Mononuclear cell (primary cell): ENCODE results near the gene SIRT6. TPM values are rescaled to one million over a fixed set of nuclear protein-coding genes. Genes with fewer than 3 reads are reported as not detected.

Source experiments
- H3K27me3 ChIP-seq: 2 replicates; pipeline ENCODE4 v1.6.0; 2011; ENCODE audit warnings: low read length, control low read depth; ENCODE audit not compliant: insufficient read depth
- H3K4me1 ChIP-seq: 2 replicates; pipeline ENCODE4 v1.5.1; 2011; ENCODE audit warnings: mild to moderate bottlenecking, low read length, control low read depth; ENCODE audit not compliant: insufficient read depth
- H3K4me3 ChIP-seq: 2 replicates; pipeline ENCODE4 v1.5.1; 2011; ENCODE audit warnings: mild to moderate bottlenecking, low read length, moderate library complexity
- H3K9me3 ChIP-seq: 2 replicates; pipeline ENCODE4 v1.5.1; 2011; ENCODE audit warnings: low read depth, mild to moderate bottlenecking, control low read depth, low read length
- total RNA-seq: library from RNA; depleted of rRNA; stranded (reverse); fragments of >200 nt; gene quantifications from one replicate; pipeline ENCODE4 v1.2.3, GENCODE V29; 2012

SIRT6 gene
- total RNA-seq, 1 donor, result 9.3 TPM

GRCh38 chr19:4187313-4188122 is 5.2 kb upstream of the SIRT6 start:
- H3K4me3 ChIP-seq, result no peak overlapping the region
- no peaks in the 10 kb centered on the region for H3K27me3 ChIP-seq
- H3K4me1 ChIP-seq, result peaks cover 8% of the 10 kb centered on the region
- no peaks in the 10 kb centered on the region for H3K9me3 ChIP-seq

- no peaks in the 10 kb centered on the region for H3K9me3 ChIP-seq
- H3K4me1 ChIP-seq, result peaks cover 17% of the 10 kb centered on the region
- H3K4me3 ChIP-seq, result no peak overlapping the region
- H3K27me3 ChIP-seq, result no peaks in the 10 kb centered on the region
These were observed 4.0 kb upstream of the SIRT6 start for GRCh38 chr19:4186087-4186993.

GRCh38 chr19:4185413-4186086 is 3.2 kb upstream of the SIRT6 start:
- H3K9me3 ChIP-seq, result no peaks in the 10 kb centered on the region
- H3K27me3 ChIP-seq, result no peaks in the 10 kb centered on the region
- no peak overlapping the region for H3K4me3 ChIP-seq
- peaks cover 25% of the 10 kb centered on the region for H3K4me1 ChIP-seq

GRCh38 chr19:4184718-4185352 is 2.5 kb upstream of the SIRT6 start:
- Histone ChIP-seq H3K4me1 (peaks cover 29% of the 10 kb centered on the region), H3K27me3 (no peaks in the 10 kb centered on the region), H3K9me3 (no peaks in the 10 kb centered on the region), H3K4me3 (no peak overlapping the region)

GRCh38 chr19:4183967-4184717 is 1.8 kb upstream of the SIRT6 start:
- Histone ChIP-seq H3K4me1 (peaks cover 29% of the 10 kb centered on the region), H3K4me3 (no peak overlapping the region)

GRCh38 chr19:4181053-4181508 is 1.3 kb downstream of the SIRT6 start:
- no peak overlapping the region for H3K4me3 ChIP-seq

More at GRCh38 chr19:4183967-4184717, 1.8 kb upstream of the SIRT6 start:
- H3K27me3 ChIP-seq, result no peaks in the 10 kb centered on the region
- H3K9me3 ChIP-seq, result no peaks in the 10 kb centered on the region

GRCh38 chr19:4178990-4179389 is 3.4 kb downstream of the SIRT6 start:
- peaks cover 29% of the 10 kb centered on the region for H3K4me1 ChIP-seq
- no peak overlapping the region for H3K4me3 ChIP-seq
- H3K27me3 ChIP-seq, result no peaks in the 10 kb centered on the region
- H3K9me3 ChIP-seq, result no peaks in the 10 kb centered on the region

More at GRCh38 chr19:4181053-4181508, 1.3 kb downstream of the SIRT6 start:
- H3K4me1 ChIP-seq, result peaks cover 29% of the 10 kb centered on the region
- no peaks in the 10 kb centered on the region for H3K9me3 ChIP-seq
- no peaks in the 10 kb centered on the region for H3K27me3 ChIP-seq

- no peak overlapping the region for H3K4me3 ChIP-seq
- H3K4me1 ChIP-seq, result peaks cover 20% of the 10 kb centered on the region
- H3K27me3 ChIP-seq, result no peaks in the 10 kb centered on the region
- H3K9me3 ChIP-seq, result no peaks in the 10 kb centered on the region
These were observed 5.2 kb downstream of the SIRT6 start for GRCh38 chr19:4177146-4177545.

GRCh38 chr19:4175669-4175931 is 6.8 kb downstream of the SIRT6 start:
- no peaks in the 10 kb centered on the region for H3K9me3 ChIP-seq
- peaks cover 5% of the 10 kb centered on the region for H3K4me1 ChIP-seq
- H3K27me3 ChIP-seq, result no peaks in the 10 kb centered on the region
- no peak overlapping the region for H3K4me3 ChIP-seq

GRCh38 chr19:4174895-4175668 is 7.3 kb downstream of the SIRT6 start:
- Histone ChIP-seq H3K27me3 (no peaks in the 10 kb centered on the region), H3K4me1 (no peaks in the 10 kb centered on the region), H3K4me3 (no peak overlapping the region), H3K9me3 (no peaks in the 10 kb centered on the region)

GRCh38 chr19:4174213-4174894 is 8.0 kb downstream of the SIRT6 start:
- H3K4me3 ChIP-seq, result no peak overlapping the region
- no peaks in the 10 kb centered on the region for H3K9me3 ChIP-seq
- no peaks in the 10 kb centered on the region for H3K4me1 ChIP-seq
- H3K27me3 ChIP-seq, result no peaks in the 10 kb centered on the region

- Histone ChIP-seq H3K9me3 (no peaks in the 10 kb centered on the region), H3K27me3 (no peaks in the 10 kb centered on the region), H3K4me3 (no peak overlapping the region), H3K4me1 (no peaks in the 10 kb centered on the region)
These were observed 8.7 kb downstream of the SIRT6 start for GRCh38 chr19:4173479-4174212.
